GM19397 (cell line): Measurements from ENCODE around the gene BICRA.
"Not testable (repeated sequence)": the region's sequence is repeated elsewhere in the genome, so short reads cannot be mapped to it uniquely, and the experiment has no call there.

ENCODE experiments used
- ATAC-seq: cut with Tn5 transposase; IDR thresholded peaks from one replicate; pipeline ENCODE4 v1.9.1; 2021; ENCODE audit warnings: mild to moderate bottlenecking, moderate library complexity; ENCODE audit not compliant: unreplicated experiment

BICRA gene

GRCh38 chr19:47608969-47609905, at the start of gene BICRA:
BICRA (plus strand) TSS chr19:47609134; CDS start chr19:47673575, 64,441 bp downstream.
- peak; percentile 44 for ATAC-seq

GRCh38 chr19:47560999-47561398, 47.9 kb upstream of the BICRA start:
- no peak for ATAC-seq

DNA sequence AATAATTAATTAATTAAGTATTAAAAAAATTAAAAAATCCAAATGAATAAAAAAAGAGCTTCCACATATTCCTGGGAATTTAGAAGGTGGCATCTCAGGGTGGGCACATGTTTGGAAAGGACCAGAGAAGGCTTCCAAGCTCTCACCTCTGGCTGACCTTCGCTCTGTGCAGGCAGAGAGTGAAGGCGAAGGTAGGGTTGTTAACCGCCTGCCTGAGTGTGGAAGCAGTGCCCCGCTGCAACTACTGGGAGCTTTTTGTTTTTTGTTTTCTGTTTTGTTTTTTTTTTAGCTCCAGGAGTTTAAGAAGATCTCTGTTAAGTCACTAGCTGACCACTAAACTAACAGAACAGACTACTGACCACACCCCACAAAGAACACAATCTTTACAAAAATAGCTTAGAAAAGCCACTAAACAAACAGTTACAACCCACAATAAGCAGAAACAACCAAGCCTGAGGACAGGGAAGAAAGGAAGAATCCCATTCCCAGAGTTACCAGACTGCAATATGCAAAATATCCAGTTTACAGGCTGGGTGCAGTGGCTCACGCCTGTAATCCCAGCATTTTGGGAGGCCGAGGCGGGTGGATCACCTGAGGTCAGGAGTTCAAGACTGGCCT, 47.4 kb upstream of the BICRA start:
- ATAC-seq: no peak

- no peak for ATAC-seq
Observed at GRCh38 chr19:47564081-47564480, 44.9 kb upstream of the BICRA start.

- no peak for ATAC-seq
Observed at GRCh38 chr19:47569331-47569730, 39.6 kb upstream of the BICRA start.

DNA sequence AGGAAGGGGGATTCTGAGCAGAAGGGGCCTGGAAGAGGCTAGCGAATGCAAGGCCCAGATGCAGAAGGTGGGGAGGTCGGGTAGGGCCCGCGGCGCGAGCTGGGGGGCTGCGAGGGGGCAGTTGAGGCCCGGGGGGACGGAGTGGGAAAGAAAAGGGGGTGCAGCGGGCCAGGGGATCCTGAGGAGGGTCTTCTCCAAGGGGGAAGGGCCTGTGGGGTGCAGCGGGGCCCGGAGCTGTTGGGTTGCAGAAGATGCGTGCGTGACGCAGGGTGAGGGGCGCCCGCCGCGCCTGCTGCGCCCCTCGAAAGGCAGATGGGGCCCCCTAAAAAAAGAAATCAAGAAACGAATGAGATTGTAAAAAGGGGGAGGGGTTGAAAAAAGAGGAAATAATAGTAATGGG, 36.3 kb upstream of the BICRA start:
- ATAC-seq: no peak

DNA sequence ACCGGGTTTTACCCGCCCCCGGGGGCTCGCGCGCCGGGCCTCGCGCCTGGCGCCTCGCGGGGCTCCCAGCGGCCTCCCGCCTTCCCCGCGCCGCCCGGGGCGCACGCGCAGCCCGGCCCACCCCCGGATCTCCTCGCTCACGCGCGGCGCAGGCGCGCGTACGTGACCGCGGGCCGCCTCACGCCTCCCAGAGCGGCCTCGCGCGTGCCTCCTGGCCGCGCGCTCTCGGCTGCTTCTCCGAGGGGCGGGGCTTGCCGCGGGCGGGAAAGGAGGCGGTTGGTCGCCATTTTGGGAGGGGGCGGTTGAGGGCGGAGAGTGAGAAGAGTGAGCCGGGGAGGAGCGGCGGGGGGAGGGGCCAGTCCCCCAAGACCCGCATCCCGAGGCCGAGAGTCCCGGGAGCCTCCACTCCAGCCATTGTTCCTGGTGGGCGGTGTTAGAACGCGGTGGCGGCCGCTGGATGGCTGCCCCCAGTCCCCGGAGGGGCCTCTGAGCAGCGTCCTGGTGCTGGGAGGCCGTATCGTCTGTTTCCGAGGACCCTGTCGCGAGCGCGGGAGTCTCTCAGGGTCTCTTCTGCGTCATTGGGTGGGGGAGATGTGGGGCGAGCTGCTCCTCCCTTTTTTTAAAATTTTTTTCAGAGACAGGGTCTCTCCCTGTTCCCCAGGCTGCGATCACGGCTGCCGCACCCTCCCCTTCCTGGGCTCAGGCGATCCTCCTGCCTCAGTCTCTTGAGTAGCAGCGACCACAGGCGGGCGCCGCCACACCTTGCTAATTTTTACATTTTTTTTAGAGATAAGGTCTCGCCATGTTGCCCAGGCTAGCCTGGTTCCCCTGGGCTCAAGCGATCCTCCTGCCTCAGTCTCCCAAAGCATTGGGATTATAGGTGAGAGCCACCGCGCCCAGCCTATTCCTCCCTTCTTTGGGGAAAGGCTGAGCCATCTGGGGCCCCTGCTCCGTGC, 35.6 kb upstream of the BICRA start, which contains the start of gene ZNF541:
Gene ZNF541 (minus strand): TSS at position 78 of the 956 bp plus-strand sequence. CDS start 17,292 bp downstream, outside the sequence.
- ATAC-seq: no peak

DNA sequence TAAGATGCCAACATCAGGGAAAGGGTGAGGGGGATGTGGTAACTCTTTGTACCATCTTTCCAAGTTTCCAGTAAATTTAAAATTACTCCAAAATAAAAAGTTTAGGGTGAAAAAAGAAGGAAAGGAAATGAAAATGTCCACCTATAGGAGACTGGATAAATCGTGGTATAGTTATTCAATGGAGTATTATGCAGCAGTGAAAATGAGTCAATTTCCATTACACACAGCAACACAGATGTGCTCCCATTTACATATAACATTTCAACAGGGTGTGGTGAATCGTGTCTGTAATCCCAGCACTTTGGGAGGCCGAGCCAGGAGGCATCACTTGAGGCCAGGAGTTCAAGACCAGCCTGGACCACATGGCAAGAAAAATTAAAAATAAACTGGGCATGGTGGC, 28.5 kb upstream of the BICRA start:
- no peak for ATAC-seq

GRCh38 chr19:47581605-47582319, 27.2 kb upstream of the BICRA start:
- ATAC-seq: no peak

DNA sequence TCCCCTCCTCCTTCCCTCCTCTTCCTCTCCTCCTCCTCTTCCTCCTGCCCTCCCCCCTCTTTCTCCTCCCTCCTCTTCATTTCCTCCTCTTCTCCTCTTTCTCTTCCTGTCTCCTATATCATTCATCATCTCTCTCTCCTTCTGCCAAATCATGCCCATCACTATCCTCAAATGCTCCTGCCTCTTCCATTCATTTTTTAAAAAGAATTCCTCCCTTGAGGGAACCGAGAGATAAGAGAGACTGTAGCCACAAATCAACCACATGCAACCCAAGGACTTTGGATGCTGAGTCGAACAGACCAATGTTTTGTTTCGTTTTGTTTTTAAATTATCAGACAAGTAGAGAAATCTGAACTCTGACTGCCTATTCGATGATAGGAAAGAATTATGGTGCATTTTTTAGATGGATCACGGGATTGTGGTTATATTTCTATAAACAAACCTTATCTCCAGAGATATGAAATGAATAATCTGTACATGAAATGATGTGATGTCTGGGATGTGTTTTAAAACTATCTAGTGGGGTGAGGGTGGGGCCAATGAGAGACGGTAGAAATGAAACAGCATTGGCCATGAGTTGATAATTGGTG, 26.5 kb upstream of the BICRA start:
- no peak for ATAC-seq

- not testable (repeated sequence) for ATAC-seq
Observed at GRCh38 chr19:47583161-47583560, 25.8 kb upstream of the BICRA start.

- ATAC-seq: no peak
Observed at GRCh38 chr19:47587295-47587694, 21.6 kb upstream of the BICRA start.

DNA sequence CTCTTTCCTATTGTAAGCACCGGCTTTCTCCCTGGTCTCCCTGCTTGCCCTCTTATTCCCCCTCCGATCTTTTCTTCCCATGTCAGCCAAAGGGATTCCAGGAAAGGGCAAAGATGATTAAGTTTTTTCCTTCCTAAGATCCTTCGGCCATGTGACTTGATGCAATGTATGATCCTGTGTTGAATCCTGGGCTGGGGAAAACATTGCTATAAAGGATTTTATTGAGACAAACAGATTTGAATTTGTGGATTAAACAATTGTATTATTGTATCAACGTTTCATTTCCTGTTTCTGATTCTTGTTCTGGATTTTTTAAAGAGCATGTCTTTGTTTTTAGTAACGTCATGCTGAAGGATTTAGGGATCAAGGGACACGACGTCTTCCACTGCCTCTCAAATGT, 19.1 kb upstream of the BICRA start:
- no peak for ATAC-seq

- ATAC-seq: no peak
Observed at GRCh38 chr19:47593860-47594259, 15.1 kb upstream of the BICRA start.

- ATAC-seq: no peak
Observed at GRCh38 chr19:47595944-47596343, 13.0 kb upstream of the BICRA start.

DNA sequence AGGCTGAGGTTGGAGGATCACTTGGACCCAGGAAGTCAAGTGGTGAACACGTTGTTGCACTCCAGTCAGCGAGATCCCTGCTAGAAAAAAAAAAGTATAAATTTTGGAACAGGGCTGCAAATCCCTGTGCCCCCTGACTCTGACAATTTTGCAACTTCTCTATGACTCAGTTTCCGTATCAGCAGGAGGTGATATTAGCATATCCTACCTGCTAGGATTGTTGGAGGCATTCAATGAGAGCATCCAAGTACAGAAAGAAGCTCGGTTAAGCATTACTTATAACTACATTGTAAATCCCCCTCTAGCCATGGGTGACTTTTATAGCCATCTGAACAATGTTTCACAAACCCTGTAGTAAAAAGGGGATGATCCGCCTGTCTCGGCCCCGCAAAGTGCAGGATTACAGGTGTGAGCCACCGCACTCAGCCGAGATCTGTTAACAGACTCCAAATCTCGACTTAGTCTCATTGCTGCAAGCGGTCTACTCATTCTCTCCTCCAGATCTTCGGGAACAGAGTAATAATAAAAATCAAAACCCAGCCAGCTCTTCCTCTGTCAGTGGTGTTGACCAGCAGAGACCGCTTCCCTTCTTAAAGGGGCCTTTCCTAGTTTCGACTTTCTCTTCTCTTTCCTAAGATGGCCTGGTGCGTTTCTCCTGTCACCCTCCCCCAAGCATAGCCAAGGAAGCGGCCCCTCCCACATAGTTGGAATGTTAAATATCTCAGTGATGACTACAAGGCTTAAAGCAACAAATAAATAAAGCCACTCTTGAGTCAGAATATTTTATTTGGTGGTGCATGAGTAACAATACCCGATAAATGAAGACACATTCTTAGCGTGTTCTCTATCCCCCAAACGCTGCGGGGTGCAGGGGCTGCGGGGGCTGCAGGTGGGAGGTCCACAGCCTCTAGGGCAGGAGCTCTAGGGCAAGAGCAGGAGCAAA, 10.3 kb upstream of the BICRA start:
- ATAC-seq: no peak

DNA sequence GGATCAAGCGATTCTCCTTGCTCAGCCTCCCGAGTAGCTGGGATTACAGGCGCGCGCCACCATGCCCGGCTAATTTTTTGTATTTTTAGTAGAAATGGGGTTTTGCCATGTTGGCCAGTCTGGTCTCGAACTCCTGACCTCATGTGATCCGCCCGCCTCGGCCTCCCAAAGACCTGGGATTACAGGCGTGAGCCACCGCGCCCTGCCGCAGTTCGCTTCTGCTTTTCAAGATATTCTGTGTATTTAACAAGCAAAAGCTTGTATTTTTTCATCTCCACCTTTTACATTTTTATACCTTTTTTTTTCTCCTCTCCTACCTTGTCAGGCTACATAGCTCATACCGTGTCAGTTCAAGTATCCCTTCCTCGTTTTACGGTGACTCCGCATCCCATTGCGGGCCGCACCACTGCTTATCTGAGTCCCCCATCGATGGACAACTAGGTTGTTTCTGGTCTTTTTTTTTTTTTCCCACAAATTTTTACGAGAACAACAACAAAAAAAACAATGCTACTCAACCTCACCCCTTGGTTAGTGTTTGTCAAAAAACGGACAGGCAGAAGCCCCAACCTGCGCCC, 9.2 kb upstream of the BICRA start:
- not testable (repeated sequence) for ATAC-seq
